ENCODE results near the gene NKD1. TPM values are rescaled to one million over a fixed set of nuclear protein-coding genes. Genes with fewer than 3 reads are reported as not detected.

Gene NKD1
- total and polyA plus RNA-seq, 7 donors: under 0.01 to 18.0 (median 6.7) TPM

- intact Hi-C loops (cut with DNase I): loop anchor here (10.0 kb wide), 2 partner anchors 125 to 515 kb away; partner anchors contain the start of gene CNEP1R1
- H3K9me3 ChIP-seq: no peaks in the 10 kb centered on the region
- no peak for DNase-seq
- H3K4me3 ChIP-seq: no peak overlapping the region
- no peaks in the 10 kb centered on the region for H3K36me3 ChIP-seq
- H3K27ac ChIP-seq: no peak overlapping the region
- no peaks in the 10 kb centered on the region for H3K27me3 ChIP-seq
- TF ChIP-seq CTCF (IDR thresholded peaks at IDR 0.05): no peak
- TF ChIP-seq EP300 (IDR thresholded peaks at IDR 0.05): no peak
- TF ChIP-seq POLR2A (IDR thresholded peaks at IDR 0.05): no peak
- TF ChIP-seq POLR2AphosphoS5 (IDR thresholded peaks at IDR 0.05): no peak
- 77 to 86% methylated on average over 23 of the region's 23 CpGs for WGBS, 2 donors
- no peaks in the 10 kb centered on the region for H3K4me1 ChIP-seq
Measured at GRCh38 chr16:50539822-50540710, 8.1 kb upstream of the NKD1 start.

- intact Hi-C loops (cut with DNase I): loop anchor here (10.0 kb wide), 2 partner anchors 124 to 516 kb away; partner anchors contain the start of gene CNEP1R1
- no peak overlapping the region for H3K4me3 ChIP-seq
- peak; percentile 4 for DNase-seq
- H3K4me1 ChIP-seq: no peaks in the 10 kb centered on the region
- WGBS, 2 donors: 93 to 94% methylated on average over 3 of the region's 3 CpGs
- no peaks in the 10 kb centered on the region for H3K27me3 ChIP-seq
- H3K9me3 ChIP-seq: no peaks in the 10 kb centered on the region
- TF ChIP-seq POLR2AphosphoS5 (IDR thresholded peaks at IDR 0.05): no peak
- no peak for TF ChIP-seq CTCF (IDR thresholded peaks at IDR 0.05)
- no peak for TF ChIP-seq EP300 (IDR thresholded peaks at IDR 0.05)
- no peak for TF ChIP-seq POLR2A (IDR thresholded peaks at IDR 0.05)
- no peaks in the 10 kb centered on the region for H3K36me3 ChIP-seq
- no peak overlapping the region for H3K27ac ChIP-seq
Measured at GRCh38 chr16:50540711-50541007, 7.5 kb upstream of the NKD1 start.

- intact Hi-C loops (cut with DNase I): loop anchor here (10.0 kb wide), 2 partner anchors 122 to 518 kb away; partner anchors contain the start of gene CNEP1R1
- no peaks in the 10 kb centered on the region for H3K27me3 ChIP-seq
- H3K4me3 ChIP-seq: no peak overlapping the region
- H3K27ac ChIP-seq: no peak overlapping the region
- H3K36me3 ChIP-seq: no peaks in the 10 kb centered on the region
- H3K9me3 ChIP-seq: no peaks in the 10 kb centered on the region
- 95 to 97% methylated on average over 3 of the region's 3 CpGs for WGBS, 2 donors
- H3K4me1 ChIP-seq: peaks cover 0 to 6% (median 0%) of the 10 kb centered on the region in 4 donors
- no peak for TF ChIP-seq EP300 (IDR thresholded peaks at IDR 0.05)
- TF ChIP-seq CTCF (IDR thresholded peaks at IDR 0.05): no peak
- DNase-seq: no peak
Measured at GRCh38 chr16:50542703-50543102, 5.5 kb upstream of the NKD1 start.

- no peaks in the 10 kb centered on the region for H3K36me3 ChIP-seq
- 94 to 96% methylated on average over 2 of the region's 2 CpGs for WGBS, 2 donors
- intact Hi-C loops (cut with DNase I): loop anchor here (5.0 to 10.0 kb wide), 3 partner anchors 46 to 521 kb away; partner anchors contain the start of gene CNEP1R1
Measured at GRCh38 chr16:50546125-50546524, 2.1 kb upstream of the NKD1 start.

GRCh38 chr16:50547340-50548124 lies 664 bp upstream of the NKD1 start:
- Histone ChIP-seq H3K4me3 (peak overlapping the region; percentile 41 to 97 (median 78)), H3K9me3 (no peaks in the 10 kb centered on the region), H3K27ac (peak overlapping the region; percentile 11 to 87 (median 72)), H3K4me1 (peaks cover 0 to 30% (median 23%) of the 10 kb centered on the region in 4 donors), H3K36me3 (no peaks in the 10 kb centered on the region), H3K27me3 (no peaks in the 10 kb centered on the region)
- TF ChIP-seq CTCF (IDR thresholded peaks at IDR 0.05) (peak in 1 of 4 experiments; percentile 35), EP300 (IDR thresholded peaks at IDR 0.05) (no peak), POLR2AphosphoS5 (IDR thresholded peaks at IDR 0.05) (peak in 1 of 4 donors; percentile 13)
- intact Hi-C loops (cut with DNase I): loop anchor here (1.0 to 10.0 kb wide), 7 partner anchors 45 to 523 kb away; partner anchors contain the start of genes CNEP1R1 and CYLD
- peak; percentile 77 for DNase-seq
- 0 to 2% methylated on average over 50 of the region's 50 CpGs for WGBS, 2 donors

More at GRCh38 chr16:50546125-50546524, 2.1 kb upstream of the NKD1 start:
- Histone ChIP-seq H3K27ac (no peak overlapping the region), H3K4me1 (peaks cover 0 to 26% (median 23%) of the 10 kb centered on the region in 4 donors), H3K9me3 (no peaks in the 10 kb centered on the region), H3K27me3 (no peaks in the 10 kb centered on the region), H3K4me3 (no peak overlapping the region)
- DNase-seq: no peak
- TF ChIP-seq POLR2AphosphoS5 (IDR thresholded peaks at IDR 0.05): no peak

Measured in sigmoid colon (tissue), 7 donors.